Stimulated activated CD4-positive, alpha-beta T cell treated with anti-CD3 and anti-CD28 coated beads, Interleukin-12 subunit alpha, Interleukin-12 subunit beta, amount 100 ng/mL, for 48 hours (primary cell): ENCODE measurements around the gene ATAD1.
"Not testable (repeated sequence)": the region's sequence is repeated elsewhere in the genome, so short reads cannot be mapped to it uniquely, and the experiment has no call there.

ENCODE experiments used
- DNase-seq, 3 donors: peaks; one replicate each; pipeline ENCODE4 v3.0.0-alpha.2; 2020; ENCODE audit warnings: low read depth in 2 of 3, low spot score in 1 of 3

Gene ATAD1, protein sequence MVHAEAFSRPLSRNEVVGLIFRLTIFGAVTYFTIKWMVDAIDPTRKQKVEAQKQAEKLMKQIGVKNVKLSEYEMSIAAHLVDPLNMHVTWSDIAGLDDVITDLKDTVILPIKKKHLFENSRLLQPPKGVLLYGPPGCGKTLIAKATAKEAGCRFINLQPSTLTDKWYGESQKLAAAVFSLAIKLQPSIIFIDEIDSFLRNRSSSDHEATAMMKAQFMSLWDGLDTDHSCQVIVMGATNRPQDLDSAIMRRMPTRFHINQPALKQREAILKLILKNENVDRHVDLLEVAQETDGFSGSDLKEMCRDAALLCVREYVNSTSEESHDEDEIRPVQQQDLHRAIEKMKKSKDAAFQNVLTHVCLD

DNA sequence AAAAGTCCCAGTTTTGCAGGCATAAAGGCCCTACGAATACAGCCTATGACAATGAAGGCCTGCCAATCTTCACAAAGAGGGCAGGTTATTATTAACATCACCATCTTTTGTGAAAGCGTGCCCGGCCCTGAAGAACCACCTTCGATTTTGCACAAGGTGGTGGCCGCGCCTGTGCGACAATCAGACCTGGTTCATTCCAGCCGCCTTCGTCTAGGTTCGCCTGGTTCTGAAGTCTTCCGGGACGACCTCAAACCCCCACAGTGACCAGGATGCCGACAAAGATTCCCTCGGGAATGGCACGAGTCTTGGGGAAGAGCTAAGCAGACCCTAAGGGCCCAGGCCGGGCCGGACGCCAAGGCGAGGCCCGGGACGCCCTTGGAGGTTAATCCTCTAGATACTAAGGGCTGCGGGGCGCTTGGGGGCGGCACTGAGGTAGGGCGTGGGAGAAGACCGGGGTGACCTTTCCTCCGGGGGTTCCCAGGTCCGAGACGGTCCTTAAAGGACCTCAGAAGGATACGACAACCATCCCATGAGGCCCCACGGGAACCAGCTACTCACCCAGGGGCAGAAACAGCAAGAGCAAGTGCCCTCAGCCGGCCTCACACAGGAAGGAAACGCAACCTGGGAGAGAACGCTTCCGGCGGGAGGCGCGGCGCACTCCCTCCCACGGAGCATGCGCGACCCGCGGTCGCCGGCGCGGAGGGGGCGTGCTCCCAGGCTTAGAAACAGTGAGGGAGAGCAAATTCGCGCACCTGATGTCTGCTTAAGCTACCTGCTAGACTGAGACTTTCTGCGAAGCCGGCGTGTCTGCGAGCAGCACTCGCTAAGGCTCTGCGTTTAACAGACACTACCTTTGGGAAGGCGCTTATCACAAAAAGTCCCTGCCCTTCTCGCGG lies at the start of gene ATAD1:
Gene ATAD1, minus strand, starts transcription at position 618 of the 896 bp plus-strand sequence. CDS start 3,627 bp downstream, outside the sequence.
- DNase-seq = peak; percentile 70 to 81 (median 81)

DNA sequence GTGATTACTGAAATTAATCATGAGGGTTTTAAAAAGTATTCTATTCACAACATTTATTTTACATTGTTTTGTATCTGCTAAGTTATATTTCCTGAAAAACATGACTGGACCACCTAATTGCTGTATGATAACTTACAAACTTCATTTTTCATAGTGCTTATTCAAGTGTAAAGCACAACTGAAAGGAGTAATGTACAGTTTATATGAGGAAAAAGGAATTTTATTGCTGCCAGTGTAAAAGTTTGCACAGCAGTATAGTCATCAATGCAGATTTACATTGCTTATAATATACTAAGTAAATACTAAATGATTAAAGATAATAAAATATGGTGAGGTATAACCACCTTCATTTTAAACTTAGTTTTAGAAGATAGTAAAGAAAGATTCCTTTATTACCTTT lies 49.4 kb upstream of the ATAD1 start:
- DNase-seq = no peak

DNA sequence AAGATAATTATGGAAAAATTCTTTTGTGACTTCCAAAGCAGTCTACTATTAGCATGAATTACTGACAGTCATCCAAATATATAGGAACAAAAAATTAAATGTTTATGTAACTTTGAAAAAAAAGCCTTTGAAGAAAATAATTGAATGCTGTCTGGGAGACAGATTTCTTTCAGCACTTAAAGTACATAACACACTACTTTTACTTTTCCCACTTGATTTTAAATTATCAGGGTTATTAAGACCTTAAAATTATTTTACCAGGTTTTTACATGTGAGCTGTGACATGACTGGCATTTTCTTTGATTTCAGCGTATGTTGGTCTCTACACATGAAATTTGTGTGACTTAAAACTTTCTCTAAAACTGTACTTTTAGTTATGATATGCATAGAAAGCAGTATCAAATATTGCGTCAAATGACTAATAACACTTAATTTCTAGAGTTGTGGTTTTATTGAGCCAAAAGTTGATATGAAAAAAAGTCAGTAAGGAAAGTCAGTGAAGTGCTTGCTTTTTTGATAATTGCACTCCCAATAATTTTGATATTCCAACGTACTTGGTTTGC lies 48.5 kb upstream of the ATAD1 start:
- DNase-seq = no peak

DNA sequence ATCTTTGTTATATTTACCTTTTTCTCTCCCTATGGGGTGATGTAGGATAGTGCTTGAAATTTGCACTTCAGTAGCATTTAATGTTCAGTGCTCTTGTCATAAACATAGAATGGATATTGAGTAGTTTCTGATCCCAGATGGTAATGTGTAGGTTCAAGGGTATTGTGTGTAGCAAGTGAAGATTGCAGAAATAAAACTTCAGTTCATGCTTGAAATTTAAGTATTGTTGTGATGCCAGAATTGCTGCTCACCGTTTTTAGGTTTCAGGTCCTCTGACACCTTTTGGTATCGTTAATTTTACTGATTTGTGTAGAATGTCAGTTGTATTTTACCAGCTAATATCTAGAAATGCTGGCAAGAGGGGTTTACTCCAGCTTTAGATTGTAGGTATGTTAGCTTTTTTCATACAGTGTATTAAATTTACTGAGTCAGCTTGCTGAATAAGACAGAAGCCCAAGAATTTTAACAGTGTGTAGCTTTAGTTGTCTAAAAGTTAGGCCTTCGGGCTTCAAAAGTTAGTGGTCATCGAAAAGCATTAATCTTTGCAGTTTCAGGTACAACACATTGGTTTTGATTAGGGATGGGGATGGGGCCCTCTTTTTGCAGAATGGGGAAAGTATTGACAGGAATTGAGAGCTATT lies 47.3 kb upstream of the ATAD1 start:
- DNase-seq = no peak

DNA sequence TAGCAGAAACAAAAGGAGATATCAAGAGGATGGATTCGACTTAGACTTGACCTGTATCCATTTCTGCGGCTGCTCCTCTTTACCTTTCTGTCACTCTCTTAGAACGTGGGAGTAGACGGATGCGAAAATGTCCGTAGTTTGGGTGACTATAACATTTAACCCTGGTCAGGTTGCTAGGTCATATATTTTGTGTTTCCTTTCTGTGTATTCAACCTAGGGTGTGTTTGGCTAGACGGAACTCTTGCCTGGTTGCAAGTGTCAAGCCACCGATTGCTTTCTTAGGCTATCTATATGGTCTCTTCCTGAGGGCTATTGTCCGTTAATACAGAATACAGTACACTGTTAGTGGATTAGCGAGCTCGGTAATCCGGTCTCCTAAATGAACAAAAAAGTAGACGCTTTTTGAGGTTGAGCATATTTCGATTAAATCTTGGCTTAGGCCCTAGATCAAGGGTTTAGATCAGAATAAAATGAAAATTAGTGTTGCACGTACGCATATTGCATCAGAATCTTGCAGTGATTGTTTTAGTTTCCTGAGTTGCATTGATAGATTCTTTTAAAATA lies 46.6 kb upstream of the ATAD1 start:
- no peak for DNase-seq

DNA sequence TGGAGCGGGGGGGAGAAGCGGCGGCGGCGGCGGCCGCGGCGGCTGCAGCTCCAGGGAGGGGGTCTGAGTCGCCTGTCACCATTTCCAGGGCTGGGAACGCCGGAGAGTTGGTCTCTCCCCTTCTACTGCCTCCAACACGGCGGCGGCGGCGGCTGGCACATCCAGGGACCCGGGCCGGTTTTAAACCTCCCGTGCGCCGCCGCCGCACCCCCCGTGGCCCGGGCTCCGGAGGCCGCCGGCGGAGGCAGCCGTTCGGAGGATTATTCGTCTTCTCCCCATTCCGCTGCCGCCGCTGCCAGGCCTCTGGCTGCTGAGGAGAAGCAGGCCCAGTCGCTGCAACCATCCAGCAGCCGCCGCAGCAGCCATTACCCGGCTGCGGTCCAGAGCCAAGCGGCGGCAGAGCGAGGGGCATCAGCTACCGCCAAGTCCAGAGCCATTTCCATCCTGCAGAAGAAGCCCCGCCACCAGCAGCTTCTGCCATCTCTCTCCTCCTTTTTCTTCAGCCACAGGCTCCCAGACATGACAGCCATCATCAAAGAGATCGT lies 46.0 kb upstream of the ATAD1 start:
- peak in 1 of 3 donors; percentile 7 for DNase-seq

DNA sequence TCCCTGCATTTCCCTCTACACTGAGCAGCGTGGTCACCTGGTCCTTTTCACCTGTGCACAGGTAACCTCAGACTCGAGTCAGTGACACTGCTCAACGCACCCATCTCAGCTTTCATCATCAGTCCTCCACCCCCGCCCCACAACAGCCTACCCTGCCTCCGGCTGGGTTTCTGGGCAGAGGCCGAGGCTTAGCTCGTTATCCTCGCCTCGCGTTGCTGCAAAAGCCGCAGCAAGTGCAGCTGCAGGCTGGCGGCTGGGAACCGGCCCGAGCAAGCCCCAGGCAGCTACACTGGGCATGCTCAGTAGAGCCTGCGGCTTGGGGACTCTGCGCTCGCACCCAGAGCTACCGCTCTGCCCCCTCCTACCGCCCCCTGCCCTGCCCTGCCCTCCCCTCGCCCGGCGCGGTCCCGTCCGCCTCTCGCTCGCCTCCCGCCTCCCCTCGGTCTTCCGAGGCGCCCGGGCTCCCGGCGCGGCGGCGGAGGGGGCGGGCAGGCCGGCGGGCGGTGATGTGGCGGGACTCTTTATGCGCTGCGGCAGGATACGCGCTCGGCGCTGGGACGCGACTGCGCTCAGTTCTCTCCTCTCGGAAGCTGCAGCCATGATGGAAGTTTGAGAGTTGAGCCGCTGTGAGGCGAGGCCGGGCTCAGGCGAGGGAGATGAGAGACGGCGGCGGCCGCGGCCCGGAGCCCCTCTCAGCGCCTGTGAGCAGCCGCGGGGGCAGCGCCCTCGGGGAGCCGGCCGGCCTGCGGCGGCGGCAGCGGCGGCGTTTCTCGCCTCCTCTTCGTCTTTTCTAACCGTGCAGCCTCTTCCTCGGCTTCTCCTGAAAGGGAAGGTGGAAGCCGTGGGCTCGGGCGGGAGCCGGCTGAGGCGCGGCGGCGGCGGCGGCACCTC lies 45.3 kb upstream of the ATAD1 start, which contains the start of the genes KLLN and PTEN:
Gene KLLN, minus strand, starts transcription at position 481 of the 891 bp plus-strand sequence. CDS start 1,046 bp downstream, outside the sequence.
Gene PTEN, plus strand, starts transcription at position 573 of the 891 bp plus-strand sequence. CDS start 845 bp downstream, outside the sequence.
- peak; percentile 68 to 79 (median 70) for DNase-seq

DNA sequence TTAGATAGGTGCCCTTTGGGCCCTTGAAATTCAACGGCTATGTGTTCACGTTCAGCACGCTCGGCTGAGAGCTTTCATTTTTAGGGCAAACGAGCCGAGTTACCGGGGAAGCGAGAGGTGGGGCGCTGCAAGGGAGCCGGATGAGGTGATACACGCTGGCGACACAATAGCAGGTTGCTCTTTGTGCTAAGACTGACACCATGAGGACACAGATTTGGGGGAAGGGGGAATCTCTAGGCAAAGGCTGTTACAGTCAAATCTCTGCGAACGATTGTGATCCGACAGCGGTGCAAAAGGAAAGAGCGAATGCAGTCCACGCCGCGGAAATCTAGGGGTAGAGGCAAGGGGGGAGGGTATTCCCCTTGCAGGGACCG lies 44.6 kb upstream of the ATAD1 start:
- peak in 2 of 3 donors; percentile 47 to 56 for DNase-seq

DNA sequence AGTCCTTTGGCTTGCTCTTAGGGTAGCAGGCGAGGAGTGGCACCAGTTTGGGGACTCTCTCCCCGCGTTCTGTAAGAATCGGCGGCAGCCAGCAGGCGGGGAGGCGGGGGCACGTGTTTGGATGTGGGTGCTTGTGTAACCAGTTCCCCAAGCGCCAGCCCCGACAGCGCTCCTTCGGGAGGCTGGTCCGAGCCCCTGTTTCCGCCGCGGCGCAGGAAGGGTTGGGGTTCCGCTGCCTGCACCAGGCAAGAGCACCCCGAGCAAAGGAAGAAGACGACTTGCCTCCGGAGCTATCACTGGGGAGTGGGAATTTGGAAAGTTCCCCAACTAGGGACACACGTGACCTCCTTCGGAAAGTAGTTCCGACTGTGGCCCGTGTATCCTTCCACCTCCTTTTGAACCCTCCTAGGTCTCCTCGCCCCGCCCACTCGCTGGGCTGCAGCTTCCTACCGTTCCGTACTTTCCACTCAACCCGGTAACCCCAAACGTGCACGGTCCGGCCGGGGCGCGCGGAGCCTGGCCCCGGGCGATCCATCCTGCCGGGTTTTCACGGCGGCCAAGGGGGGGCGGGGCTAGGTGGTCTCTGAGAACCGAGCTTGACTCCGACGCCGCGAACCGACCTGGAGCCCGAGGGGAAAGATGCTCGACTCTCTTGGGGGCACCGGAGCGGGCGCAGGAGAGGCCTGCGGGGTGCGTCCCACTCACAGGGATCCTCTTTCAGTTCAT lies 44.1 kb upstream of the ATAD1 start:
- peak; percentile 87 to 92 (median 88) for DNase-seq

DNA sequence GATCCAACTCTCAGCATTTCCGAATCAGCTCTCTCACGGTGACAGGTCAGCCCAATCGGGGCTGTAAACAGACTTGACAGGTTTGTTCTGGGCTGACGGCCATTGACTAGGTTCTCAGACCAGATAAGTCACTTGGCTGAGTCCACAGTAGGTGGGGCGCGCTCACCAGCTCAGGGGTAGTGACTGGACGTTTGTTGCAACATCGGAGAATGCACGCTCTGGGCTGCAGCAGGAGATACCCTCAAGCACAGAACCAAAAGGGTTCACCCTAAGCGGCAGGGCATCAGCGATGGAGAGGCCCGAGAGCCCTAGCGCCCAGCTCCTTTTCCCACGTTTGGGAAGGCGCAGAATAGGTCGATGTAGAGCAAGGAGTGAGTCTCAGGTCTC lies 43.5 kb upstream of the ATAD1 start:
- DNase-seq = peak in 1 of 3 donors; percentile 7

DNA sequence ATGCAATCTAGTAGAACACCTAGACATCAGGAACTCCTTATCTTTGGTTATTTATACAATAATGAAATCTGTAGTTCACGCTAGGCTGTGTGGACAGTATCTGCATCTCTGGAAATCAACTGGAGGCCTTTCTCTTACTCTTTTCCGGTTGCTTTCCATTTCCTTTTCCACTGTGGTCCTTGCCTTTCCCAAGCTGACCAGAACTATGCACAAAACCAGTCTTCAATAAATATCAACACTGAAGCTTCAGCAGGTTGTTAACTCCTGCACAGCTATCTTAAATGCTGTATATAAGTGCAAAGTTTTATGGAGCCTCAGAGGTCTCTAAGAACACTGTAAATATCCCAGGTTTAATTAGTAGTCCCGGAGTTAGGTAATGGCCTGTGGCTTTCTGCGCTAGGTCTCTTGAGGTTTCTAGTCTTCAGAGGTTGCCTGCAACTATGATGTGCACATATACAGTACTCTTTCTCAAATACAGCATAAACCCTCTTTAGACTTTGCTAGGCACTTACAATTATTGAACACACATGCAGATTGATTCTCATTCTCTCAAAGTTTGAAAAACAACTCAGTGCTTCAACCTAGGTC lies 42.9 kb upstream of the ATAD1 start:
- DNase-seq = no peak

DNA sequence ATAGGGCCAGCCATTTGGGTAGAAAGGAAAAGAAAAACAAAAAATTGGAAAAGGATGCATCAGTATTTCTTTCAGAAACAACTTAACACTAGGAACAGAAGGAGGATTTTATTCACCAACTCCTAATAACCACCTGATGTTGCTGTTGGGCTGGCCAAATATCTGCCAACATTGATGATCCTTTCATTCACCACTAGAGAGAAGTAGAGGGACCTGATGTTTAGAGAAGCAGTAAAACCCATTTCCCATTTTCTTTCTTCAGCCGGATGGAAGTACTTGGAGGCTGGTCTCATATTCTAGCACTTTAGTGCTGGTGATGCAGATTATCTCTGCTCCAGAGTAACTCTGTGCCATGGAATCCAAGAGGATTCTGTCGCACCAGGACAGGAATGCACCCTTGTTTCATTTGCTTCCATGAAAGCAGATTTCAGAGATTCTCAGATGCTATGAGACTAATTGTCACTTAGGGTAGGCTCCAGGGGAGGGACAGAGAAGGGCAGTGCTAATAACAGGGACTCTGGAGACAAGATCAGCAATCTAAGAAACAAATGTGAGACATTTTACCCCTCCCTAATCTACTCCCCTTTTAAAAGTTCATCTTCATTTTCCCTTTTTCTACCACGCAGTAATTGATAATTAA lies 42.2 kb upstream of the ATAD1 start:
- no peak for DNase-seq

DNA sequence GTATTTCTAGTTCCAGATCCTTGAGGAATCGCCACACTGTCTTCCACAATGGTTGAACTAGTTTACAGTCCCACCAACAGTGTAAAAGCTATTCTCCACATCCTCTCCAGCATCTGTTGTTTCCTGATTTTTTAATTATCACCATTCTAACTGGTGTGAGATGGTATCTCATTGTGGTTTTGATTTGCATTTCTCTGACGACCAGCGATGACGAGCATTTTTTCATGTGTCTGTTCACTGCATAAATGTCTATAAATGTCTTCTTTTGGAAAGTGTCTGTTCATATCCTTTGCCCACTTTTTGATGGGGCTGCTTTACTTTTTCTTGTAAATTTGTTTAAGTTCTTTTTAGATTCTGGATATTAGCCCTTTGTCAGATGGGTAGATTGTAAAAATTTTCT lies 37.6 kb upstream of the ATAD1 start:
- not testable (repeated sequence) for DNase-seq

DNA sequence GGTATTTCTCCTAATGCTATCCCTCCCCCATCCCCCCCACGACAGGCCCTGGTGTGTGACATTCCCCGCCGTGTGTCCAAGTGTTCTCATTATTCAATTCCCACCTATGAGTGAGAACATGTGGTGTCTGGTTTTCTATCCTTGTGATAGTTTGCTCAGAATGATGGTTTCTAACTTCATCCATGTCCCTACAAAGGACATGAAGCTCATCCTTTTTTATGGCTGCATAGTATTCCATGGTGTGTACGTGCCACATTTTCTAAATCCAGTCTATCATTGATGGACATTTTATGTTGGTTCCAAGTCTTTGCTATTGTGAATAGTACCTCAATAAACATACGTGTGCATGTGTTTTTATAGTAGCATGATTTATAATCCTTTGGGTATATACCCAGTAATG lies 37.2 kb upstream of the ATAD1 start:
- not testable (repeated sequence) for DNase-seq

DNA sequence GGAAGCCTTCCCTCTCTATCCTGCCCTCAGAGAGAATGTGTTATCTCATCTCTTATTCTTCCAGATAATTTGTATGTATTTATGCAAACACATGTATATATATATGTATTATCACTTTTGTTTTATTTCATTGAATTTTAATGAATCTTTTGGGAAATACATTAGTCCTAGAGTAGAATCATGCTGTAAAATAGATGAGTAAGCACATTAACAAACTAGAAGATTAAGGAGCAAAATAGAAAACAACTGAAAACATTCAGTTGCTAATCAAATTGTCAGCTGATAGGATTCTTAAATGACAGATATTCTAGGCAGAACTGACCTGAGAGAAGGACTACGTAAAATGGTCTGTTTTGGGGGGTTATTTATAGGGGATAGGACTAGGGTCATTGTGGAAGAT lies 34.1 kb upstream of the ATAD1 start:
- no peak for DNase-seq

DNA sequence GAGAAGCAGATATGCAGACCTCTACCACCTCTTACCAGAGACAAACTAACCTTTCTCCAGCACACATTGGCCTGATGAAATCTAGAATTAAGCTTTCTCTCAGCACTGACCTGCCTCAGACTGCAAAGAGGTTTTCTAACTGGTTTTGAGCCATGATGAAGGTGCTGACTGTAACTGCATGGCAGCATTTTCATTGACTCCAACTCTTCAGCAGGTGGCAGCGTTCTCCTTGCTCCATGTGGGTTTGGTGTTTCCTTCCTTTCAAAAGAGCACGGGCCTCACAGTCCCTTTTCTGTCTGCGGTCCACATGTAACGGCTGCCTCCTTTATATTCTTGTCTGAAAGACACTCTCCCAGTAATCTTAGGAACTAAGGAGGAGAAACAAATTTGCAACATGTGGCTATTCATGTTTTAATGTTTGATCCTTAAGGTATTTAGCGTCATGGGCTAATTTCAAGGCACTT lies 32.7 kb upstream of the ATAD1 start:
- peak in 2 of 3 donors; percentile 23 to 42 for DNase-seq

DNA sequence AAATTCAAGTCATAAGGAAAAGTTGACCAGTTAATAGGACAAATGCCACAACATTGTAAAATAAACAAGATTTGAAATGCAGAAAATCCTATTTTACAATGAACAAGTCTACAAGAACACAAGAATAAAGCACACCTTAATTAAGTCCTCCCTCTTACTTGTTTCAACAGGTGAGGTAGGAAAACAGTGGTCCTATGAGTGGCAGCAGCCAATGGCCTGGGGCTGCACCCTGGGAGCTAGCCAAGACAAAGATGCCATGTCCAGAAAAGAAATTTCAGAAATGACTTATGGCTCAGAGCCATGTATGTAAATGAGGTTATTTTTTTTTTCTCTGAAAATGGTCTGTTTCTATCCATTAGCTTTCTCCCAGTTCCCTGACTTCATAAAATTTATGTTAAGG lies 31.0 kb upstream of the ATAD1 start:
- no peak for DNase-seq

DNA sequence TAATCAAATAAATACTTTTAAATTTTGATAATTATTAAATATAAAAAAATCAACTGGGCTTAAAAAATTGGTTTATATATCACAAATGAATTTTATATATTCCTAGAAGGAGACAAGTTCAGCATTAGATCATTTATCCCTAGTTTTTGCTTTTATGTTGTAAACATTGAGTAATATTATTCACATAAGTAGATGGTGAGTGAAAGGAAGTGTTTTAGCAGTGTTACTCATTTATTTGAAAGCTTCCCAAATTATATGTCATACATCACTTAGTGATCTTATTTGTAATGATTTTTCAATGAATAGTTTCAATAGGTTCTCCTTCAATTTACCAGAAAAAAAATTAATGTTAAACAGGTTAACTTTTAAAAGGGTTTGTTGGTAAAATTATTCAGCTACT lies 29.5 kb upstream of the ATAD1 start:
- DNase-seq = no peak
